ENCODE measurements around the gene CTF1.

- TF ChIP-seq, protein P1, sequence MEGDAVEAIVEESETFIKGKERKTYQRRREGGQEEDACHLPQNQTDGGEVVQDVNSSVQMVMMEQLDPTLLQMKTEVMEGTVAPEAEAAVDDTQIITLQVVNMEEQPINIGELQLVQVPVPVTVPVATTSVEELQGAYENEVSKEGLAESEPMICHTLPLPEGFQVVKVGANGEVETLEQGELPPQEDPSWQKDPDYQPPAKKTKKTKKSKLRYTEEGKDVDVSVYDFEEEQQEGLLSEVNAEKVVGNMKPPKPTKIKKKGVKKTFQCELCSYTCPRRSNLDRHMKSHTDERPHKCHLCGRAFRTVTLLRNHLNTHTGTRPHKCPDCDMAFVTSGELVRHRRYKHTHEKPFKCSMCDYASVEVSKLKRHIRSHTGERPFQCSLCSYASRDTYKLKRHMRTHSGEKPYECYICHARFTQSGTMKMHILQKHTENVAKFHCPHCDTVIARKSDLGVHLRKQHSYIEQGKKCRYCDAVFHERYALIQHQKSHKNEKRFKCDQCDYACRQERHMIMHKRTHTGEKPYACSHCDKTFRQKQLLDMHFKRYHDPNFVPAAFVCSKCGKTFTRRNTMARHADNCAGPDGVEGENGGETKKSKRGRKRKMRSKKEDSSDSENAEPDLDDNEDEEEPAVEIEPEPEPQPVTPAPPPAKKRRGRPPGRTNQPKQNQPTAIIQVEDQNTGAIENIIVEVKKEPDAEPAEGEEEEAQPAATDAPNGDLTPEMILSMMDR (IDR thresholded peaks at IDR 0.05), result no peak
- TF ChIP-seq POLR2A (IDR thresholded peaks at IDR 0.05), result no peak
These were observed 3.0 kb upstream of the CTF1 start for GRCh38 chr16:30893417-30893743.

Measured in adrenal gland (tissue), 5 donors.